ENCODE results near the gene SMR3B. TPM values are rescaled to one million over a fixed set of nuclear protein-coding genes. Genes with fewer than 3 reads are reported as not detected.

SMR3B gene
- not detected in 2 replicates for total RNA-seq

DNA sequence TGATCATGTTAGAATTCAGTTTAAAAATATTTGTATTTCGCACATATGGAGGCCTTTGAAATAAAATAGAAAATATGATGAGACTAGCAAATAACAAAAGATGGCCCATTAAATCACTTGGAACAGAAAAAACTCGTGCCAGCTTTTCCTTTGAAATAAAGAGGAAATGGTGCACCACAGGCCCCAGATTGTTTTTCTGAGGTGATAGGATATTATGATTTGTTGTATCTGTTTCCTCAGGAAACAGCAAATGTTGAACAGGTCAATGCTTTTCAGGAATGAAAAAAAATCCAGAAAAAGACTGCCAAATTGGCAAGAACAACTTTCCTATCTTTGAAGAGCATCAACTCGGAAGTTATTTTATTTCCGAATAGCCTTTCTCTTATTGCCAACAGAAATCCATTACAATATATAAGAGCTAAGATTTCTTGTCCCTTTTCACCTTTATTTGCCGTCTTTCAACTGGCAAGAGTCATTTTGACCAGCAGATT, at the start of gene SMR3B:
Gene SMR3B, plus strand, starts transcription at position 441 of the 491 bp plus-strand sequence. CDS start 1,380 bp downstream, outside the sequence.

GRCh38 chr4:70334681-70335080, 48.2 kb upstream of the SMR3B start, which contains the start of gene CABS1:
CABS1 (plus strand) TSS chr4:70334981; CDS start chr4:70335040, 59 bp downstream.

DNA sequence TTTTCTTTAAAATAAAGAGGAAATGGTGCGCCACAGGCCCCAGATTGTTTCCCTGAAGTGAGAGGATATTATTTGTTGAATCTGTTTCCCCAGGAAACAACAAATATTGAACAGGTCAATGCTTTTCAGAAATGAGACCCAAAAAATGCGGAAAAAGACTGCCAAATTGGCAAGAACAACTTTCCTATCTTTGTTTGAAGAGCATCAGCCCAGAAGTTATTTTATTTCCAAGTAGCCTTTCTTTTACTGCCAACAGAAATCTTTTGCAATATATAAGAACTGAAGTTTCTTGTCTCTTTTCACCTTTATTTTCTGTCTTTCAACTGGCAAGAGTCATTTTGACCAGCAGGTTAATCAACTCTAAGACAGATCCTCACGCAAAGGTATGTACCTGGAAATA, 22.5 kb upstream of the SMR3B start, which contains the start of gene SMR3A:
Gene SMR3A, plus strand, starts transcription at position 301 of the 400 bp plus-strand sequence. CDS start 1,356 bp downstream, outside the sequence.

GRCh38 chr4:70397580-70397979, 14.6 kb downstream of the SMR3B start, which contains the start of gene OPRPN:
OPRPN (plus strand) TSS chr4:70397940; CDS start chr4:70399286, 1,346 bp downstream.

Other genes with a start within 250 kb of the SMR3B start
- gene PRR27, start 228.9 kb upstream of the SMR3B start, total RNA-seq: not detected in 2 replicates
- not detected in 2 replicates for gene ODAM, start 187.4 kb upstream of the SMR3B start, total RNA-seq
- not detected in 2 replicates for gene FDCSP, start 157.0 kb upstream of the SMR3B start, total RNA-seq
- gene CSN3, start 140.5 kb upstream of the SMR3B start, total RNA-seq: not detected in 2 replicates
- not detected in 2 replicates for gene CABS1, start 48.1 kb upstream of the SMR3B start, total RNA-seq
- not detected in 2 replicates for gene SMR3A, start 22.4 kb upstream of the SMR3B start, total RNA-seq
- not detected in 2 replicates for gene OPRPN, start 14.8 kb downstream of the SMR3B start, total RNA-seq
- not detected in 2 replicates for gene MUC7, start 89.1 kb downstream of the SMR3B start, total RNA-seq
- gene AMTN, start 135.4 kb downstream of the SMR3B start, total RNA-seq: 0.21 TPM in 1 of 2 replicates, not detected in the other
- gene AMBN, start 209.1 kb downstream of the SMR3B start, total RNA-seq: not detected in 2 replicates
- not detected in 2 replicates for gene ENAM, start 245.6 kb downstream of the SMR3B start, total RNA-seq